Measurements from ENCODE around the gene GRIA4.

DNA sequence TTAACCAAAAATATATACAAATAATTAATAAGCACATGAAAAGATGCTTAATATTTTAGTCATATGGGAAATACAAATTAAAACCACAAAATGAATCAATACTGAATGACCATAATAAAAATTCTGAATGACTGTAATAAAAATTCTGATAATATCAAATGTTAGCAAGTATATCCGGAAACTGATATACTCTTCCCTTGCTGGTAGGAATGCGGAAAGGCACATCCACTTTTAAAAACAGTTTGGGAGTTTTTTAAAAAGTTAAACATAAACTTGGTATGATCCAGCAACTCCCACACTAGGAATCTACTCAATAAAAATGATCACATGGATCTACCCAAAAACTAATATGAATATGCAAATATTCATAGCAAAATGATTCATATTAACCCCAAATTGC, 30.8 kb upstream of the GRIA4 start:
- TF ChIP-seq, protein P1, sequence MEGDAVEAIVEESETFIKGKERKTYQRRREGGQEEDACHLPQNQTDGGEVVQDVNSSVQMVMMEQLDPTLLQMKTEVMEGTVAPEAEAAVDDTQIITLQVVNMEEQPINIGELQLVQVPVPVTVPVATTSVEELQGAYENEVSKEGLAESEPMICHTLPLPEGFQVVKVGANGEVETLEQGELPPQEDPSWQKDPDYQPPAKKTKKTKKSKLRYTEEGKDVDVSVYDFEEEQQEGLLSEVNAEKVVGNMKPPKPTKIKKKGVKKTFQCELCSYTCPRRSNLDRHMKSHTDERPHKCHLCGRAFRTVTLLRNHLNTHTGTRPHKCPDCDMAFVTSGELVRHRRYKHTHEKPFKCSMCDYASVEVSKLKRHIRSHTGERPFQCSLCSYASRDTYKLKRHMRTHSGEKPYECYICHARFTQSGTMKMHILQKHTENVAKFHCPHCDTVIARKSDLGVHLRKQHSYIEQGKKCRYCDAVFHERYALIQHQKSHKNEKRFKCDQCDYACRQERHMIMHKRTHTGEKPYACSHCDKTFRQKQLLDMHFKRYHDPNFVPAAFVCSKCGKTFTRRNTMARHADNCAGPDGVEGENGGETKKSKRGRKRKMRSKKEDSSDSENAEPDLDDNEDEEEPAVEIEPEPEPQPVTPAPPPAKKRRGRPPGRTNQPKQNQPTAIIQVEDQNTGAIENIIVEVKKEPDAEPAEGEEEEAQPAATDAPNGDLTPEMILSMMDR (IDR thresholded peaks at IDR 0.05; ENCODE audit: insufficient read depth, low read depth, low read length), result no peak
- TF ChIP-seq EZH2 (IDR thresholded peaks at IDR 0.05; ENCODE audit: insufficient read depth, low read length), result no peak
